NCI-H2227 (cell line): ENCODE measurements around the gene ZCRB1.
"Not testable (repeated sequence)": the region's sequence is repeated elsewhere in the genome, so short reads cannot be mapped to it uniquely, and the experiment has no call there.

ENCODE experiments used
- DNase-seq: peaks from one replicate; lab custom pipeline; 2025; ENCODE audit not compliant: unreplicated experiment; lab: John Stamatoyannopoulos, UW

Gene ZCRB1, protein sequence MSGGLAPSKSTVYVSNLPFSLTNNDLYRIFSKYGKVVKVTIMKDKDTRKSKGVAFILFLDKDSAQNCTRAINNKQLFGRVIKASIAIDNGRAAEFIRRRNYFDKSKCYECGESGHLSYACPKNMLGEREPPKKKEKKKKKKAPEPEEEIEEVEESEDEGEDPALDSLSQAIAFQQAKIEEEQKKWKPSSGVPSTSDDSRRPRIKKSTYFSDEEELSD

GRCh38 chr12:42325653-42326474 lies at the start of gene ZCRB1, which contains the start of gene PPHLN1:
ZCRB1 (minus strand) TSS chr12:42326094; CDS start chr12:42324102, 1,992 bp downstream.
PPHLN1 (plus strand) TSS chr12:42326167; CDS start chr12:42335903, 9,736 bp downstream.
- peak; percentile 87 for DNase-seq

DNA sequence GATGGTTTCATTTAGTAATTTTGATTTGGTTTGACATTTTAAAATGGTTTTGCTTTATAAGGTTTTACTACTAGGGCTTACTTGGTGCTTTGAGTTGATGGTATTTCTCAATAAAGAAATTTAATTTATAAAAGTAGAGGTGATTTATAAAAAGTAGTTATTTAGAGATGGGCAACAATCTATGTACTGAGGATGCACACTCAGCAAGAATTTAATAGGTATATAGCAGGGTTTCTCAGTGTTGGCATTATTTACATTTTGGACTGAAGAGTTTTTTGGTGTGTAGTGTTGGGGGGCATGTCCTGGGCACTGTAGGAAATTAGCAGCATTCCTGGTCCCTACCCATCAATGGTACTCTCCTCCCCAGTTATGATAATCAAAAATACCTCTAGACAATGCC lies 47.8 kb upstream of the ZCRB1 start:
- no peak for DNase-seq

GRCh38 chr12:42372154-42372791 lies 46.4 kb upstream of the ZCRB1 start:
- peak; percentile 39 for DNase-seq

DNA sequence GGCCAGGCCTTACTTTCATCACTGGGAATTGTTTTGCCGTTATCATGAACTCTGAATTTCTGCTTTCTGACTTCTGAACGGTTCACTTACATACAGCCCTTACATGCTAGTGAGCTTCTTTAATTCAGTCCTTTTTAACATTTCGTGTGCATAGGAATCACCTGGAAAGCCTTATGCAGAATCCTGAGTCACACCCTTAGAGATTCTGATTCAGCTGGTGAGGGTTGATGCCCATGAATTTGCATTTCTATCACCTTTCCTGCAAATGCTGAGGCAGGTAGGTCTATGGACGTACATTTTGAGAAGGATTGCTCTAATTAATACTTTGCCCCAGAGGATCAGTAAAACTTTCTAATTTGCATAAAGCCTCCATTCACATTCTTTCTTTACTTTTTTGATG lies 44.1 kb upstream of the ZCRB1 start:
- DNase-seq = no peak

DNA sequence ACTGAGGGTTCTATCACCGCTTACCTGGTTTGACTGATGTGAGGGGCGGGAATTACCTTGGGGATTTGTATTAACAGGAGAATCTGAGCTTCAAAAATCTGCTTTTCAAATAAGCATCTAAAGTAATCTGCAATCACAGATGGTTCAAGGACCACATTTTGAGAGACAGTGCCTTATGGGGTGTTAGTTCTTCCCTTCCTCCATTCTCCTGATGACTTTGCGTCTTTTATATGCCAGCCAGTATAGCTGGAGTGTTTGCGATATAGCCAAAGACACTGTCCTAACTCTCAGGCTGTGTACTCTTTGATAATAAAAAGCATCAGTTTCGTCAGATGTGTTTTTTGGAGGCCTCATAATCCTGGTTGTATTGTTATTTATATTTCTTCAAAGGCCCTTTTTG lies 39.6 kb upstream of the ZCRB1 start:
- no peak for DNase-seq

DNA sequence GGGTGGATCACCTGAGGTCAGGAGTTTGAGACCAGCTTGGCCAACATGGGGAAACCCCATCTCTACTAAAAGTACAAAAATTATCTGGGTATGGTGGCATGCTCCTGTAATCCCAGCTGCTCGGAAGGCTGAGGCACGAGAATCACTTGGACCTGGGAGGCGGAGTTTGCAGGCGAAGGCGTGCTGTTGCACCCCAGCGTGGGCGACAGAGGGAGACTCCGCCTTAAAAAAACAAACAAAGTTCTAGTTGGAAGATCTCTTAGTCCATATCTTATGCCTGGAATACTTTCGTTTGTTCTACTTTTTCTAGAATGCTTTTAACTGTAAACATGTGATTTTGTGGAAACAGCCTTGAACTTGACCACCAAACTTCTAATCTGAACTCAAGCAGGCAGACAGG lies 38.8 kb upstream of the ZCRB1 start:
- no peak for DNase-seq

- DNase-seq = no peak
Observed at GRCh38 chr12:42362647-42363260, 36.9 kb upstream of the ZCRB1 start.

- DNase-seq = no peak
Observed at GRCh38 chr12:42361909-42362646, 36.2 kb upstream of the ZCRB1 start.

DNA sequence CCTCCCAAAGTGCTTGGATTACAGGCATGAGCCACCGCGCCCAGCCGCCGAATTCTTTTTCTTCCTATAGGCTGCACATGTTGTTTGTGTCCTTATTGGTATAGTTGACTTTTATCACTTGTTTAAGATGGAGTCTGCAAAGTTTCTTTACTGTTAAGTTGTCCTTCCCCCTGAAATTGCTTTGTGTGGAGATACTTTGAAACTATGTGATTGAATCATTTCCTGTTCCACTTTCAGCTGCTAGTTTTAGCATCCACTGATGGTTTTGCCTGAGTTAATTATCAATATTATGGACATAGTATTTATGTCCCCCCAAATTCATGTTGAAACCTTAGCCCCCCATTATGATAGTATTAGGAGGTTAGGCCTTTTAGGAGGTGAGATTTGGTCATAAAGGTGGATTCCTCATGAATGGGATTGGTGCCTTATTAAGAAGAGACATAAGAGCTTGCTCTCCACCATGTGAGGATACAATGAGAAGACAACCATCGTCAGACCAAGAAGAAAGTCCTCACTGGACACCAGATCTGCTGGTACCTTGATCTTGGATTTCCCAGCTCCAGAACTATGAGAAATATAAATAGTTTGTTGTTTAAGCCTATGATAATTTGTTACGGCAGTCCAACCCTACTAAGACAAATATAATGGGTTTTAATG lies 35.0 kb upstream of the ZCRB1 start:
- no peak for DNase-seq

DNA sequence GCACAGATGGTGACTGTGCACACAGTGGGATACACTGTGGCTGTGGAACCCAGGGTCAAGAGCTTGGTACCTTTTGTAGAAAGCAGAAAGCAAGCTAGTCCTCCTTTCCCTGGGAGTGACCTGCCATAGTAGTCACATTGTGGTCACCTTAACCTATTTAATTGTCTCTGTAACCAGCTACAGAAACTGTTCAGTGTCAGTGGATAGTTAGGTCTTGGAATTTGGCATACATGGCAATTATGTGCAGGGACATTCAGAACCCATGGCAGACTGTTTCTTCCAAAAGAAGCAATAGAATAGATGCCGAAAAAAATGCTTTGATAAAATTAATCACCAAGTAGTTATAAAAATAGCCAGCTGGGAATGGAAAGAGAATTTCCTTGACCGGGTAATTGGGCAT lies 30.4 kb upstream of the ZCRB1 start:
- no peak for DNase-seq

- not testable (repeated sequence) for DNase-seq
Observed at GRCh38 chr12:42350021-42350407, 24.1 kb upstream of the ZCRB1 start.

- not testable (repeated sequence) for DNase-seq
Observed at GRCh38 chr12:42349119-42350020, 23.5 kb upstream of the ZCRB1 start.

GRCh38 chr12:42346403-42347002 lies 20.6 kb upstream of the ZCRB1 start:
- no peak for DNase-seq

- DNase-seq = no peak
Observed at GRCh38 chr12:42343721-42344120, 17.8 kb upstream of the ZCRB1 start.

GRCh38 chr12:42342028-42342427 lies 16.1 kb upstream of the ZCRB1 start:
- DNase-seq = no peak

GRCh38 chr12:42338280-42338679 lies 12.4 kb upstream of the ZCRB1 start:
- no peak for DNase-seq

- no peak for DNase-seq
Observed at GRCh38 chr12:42336286-42336685, 10.4 kb upstream of the ZCRB1 start.

- peak; percentile 24 for DNase-seq
Observed at GRCh38 chr12:42332301-42333285, 6.7 kb upstream of the ZCRB1 start.
